ENCODE results near the gene CEP120.
A peak's percentile ranks its signal among the peaks of the same experiment; 100 is the strongest.
"Not testable (repeated sequence)": the region's sequence is repeated elsewhere in the genome, so short reads cannot be mapped to it uniquely, and the experiment has no call there.

The CEP120 gene

DNA sequence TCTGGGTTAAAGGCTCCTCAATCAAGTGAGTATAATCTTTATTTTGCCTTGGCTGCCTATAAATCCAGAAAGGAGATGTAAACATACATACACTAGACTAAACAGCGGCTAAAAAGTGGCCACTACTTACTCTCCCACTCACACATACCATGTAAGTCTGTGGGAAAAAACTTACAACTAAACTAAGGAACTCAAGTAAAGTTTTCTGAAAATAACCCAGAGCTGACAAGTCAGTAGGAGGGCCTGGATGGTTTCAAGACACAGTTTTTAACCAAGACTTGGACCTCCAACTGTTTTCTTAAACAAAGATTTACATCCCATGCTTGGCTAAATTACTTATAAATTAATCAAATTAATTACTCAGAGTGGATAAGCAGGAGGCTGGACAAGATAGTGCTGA is 64.5 kb downstream of the CEP120 start:
- peak in 1 of 2 donors; percentile 8 for DNase-seq (ENCODE audit: low read depth in 2 of 2)
- no peak overlapping the region for H3K4me3 ChIP-seq (replicated peaks in 1 of 2; ENCODE audit: low read depth in 2 of 2, low read length in 2 of 2)
- TF ChIP-seq, protein P1, sequence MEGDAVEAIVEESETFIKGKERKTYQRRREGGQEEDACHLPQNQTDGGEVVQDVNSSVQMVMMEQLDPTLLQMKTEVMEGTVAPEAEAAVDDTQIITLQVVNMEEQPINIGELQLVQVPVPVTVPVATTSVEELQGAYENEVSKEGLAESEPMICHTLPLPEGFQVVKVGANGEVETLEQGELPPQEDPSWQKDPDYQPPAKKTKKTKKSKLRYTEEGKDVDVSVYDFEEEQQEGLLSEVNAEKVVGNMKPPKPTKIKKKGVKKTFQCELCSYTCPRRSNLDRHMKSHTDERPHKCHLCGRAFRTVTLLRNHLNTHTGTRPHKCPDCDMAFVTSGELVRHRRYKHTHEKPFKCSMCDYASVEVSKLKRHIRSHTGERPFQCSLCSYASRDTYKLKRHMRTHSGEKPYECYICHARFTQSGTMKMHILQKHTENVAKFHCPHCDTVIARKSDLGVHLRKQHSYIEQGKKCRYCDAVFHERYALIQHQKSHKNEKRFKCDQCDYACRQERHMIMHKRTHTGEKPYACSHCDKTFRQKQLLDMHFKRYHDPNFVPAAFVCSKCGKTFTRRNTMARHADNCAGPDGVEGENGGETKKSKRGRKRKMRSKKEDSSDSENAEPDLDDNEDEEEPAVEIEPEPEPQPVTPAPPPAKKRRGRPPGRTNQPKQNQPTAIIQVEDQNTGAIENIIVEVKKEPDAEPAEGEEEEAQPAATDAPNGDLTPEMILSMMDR (IDR thresholded peaks at IDR 0.05; ENCODE audit: low read depth, low read length) = no peak

DNA sequence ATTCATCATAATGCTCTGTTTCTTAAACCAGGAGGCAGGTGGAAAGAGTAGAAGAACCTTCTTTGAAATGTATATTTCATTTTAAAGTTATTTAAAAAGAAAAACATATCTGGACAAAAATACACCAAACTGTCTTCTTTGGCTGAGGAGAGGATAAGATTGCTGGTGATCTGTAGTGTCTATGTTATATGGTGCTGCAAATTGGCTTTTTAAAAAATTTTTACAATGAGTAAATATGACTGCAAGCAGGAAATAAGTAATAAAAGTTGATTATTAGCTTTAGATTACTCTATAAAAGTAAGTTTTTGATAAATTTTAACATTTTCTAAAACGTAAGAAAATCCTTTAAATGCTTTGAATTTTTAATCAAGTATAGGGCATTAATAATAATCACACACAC is 64.9 kb downstream of the CEP120 start:
- H3K4me3 ChIP-seq (replicated peaks in 1 of 2; ENCODE audit: low read depth in 2 of 2, low read length in 2 of 2) = no peak overlapping the region
- TF ChIP-seq, protein P1 (IDR thresholded peaks at IDR 0.05; ENCODE audit: low read depth, low read length) = no peak
- DNase-seq (ENCODE audit: low read depth in 2 of 2) = no peak

DNA sequence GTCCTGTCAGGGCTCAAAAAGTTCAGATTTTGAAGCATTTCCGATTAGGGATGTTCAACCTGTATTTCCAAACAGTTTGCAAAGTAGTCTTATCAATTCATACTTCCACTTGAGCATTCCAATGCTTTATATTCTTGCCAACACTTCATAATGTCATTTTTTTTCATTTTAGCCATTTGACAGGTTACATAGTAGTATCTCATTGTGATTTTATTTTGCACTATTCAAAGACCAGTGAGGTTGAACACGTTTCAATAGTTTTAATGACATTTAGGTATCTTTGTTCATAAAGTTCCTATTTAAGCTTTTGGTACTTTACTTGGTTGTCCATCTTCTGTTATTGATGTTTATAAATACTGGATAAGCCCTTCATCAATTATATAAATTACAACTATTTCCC is 71.4 kb downstream of the CEP120 start:
- no peak for DNase-seq (ENCODE audit: low read depth in 2 of 2)

DNA sequence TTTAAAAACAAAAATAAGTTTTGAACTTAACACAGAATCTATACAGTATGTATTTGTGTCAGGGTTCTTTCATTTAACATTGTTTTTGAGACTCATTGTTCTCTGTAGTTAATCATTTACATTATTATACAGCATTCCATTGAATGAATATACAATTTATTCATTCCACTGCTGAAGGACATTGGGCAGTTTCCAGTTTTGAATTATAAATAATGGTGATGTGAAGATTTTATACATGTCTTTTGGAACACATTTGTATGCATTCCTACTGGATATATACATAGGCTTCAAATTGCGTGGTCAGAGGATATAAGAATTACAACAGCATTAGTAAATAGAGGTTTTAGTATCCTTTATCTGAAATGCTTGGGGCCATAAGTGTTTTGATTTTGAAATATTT is 72.0 kb downstream of the CEP120 start:
- no peak overlapping the region for H3K4me3 ChIP-seq (replicated peaks in 1 of 2; ENCODE audit: low read depth in 2 of 2, low read length in 2 of 2)
- no peak for DNase-seq (ENCODE audit: low read depth in 2 of 2)
- TF ChIP-seq, protein P1 (IDR thresholded peaks at IDR 0.05; ENCODE audit: low read depth, low read length) = no peak

More for the DNA sequence above, 71.4 kb downstream of the CEP120 start:
- TF ChIP-seq, protein P1 (IDR thresholded peaks at IDR 0.05; ENCODE audit: low read depth, low read length) = no peak
- no peak overlapping the region for H3K4me3 ChIP-seq (replicated peaks in 1 of 2; ENCODE audit: low read depth in 2 of 2, low read length in 2 of 2)

DNA sequence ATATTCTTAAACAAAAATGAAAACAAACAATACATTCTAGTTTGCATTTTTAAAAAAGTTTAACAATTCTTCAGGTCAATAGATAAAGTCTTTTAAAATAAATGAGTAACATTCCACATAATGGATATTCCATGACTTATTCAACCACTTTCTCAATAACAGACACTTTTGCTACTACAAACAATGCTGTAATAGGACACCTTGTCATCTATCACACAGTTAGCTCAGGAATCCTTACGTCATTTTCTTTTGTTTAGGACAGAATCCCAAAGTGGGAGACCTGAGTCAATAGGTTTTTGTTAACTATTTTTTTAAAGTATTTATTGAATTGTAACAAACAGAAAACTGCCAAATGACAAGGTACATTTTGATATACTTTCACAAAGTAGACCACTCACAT is 72.5 kb downstream of the CEP120 start:
- DNase-seq (ENCODE audit: low read depth in 2 of 2) = peak in 1 of 2 donors; percentile 55
- no peak overlapping the region for H3K4me3 ChIP-seq (replicated peaks in 1 of 2; ENCODE audit: low read depth in 2 of 2, low read length in 2 of 2)
- TF ChIP-seq, protein P1 (IDR thresholded peaks at IDR 0.05; ENCODE audit: low read depth, low read length) = no peak

DNA sequence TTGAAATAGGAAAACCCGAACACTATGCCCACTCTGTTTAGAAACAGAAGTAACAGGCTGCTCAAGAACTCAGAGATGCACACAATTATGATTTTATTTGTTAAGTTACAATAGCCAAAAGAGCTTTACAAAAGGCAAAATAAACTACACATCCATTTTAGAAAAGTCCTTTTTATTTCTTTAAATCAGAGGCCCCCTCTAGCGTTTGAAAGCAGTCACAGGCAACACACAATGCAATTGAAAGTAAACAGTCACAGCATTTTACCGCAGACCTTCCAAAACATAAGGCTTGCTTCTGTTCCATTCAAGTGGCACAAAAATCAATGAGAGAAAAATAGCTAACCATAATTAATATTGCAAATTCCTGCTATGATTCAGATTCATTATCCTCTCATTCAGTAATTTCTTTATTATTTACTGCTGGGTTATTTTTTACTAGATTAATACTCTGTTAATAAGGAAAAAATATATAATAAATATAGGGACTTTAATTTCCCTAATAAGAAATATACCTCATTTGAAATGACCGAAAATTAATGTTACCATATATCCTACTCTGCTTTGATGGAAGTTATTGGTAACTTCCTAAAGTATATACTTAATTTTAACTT is 78.3 kb downstream of the CEP120 start:
- no peak overlapping the region for H3K4me3 ChIP-seq (replicated peaks in 1 of 2; ENCODE audit: low read depth in 2 of 2, low read length in 2 of 2)
- DNase-seq (ENCODE audit: low read depth in 2 of 2) = peak; percentile 64 to 67
- TF ChIP-seq, protein P1 (IDR thresholded peaks at IDR 0.05; ENCODE audit: low read depth, low read length) = peak; percentile 81

DNA sequence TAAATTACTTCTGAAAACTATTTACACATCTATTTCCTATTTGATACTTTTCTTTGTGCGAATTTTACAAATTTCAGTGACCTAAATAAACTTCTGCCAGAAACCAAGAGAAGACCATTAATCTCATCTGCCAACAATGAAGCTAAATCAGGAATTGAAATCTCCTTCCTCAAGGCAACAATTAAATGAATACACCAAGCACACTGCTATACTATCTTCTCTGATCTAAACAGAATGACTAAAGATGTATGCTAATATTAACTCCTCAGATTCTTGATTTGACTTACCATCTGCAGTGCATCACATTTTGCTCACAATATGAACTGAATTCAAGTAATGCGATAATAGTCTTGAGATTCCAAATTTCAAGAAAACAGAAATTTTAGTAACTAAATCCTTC is 82.3 kb downstream of the CEP120 start:
- DNase-seq (ENCODE audit: low read depth in 2 of 2) = no peak
- no peak overlapping the region for H3K4me3 ChIP-seq (replicated peaks in 1 of 2; ENCODE audit: low read depth in 2 of 2, low read length in 2 of 2)
- TF ChIP-seq, protein P1 (IDR thresholded peaks at IDR 0.05; ENCODE audit: low read depth, low read length) = no peak

DNA sequence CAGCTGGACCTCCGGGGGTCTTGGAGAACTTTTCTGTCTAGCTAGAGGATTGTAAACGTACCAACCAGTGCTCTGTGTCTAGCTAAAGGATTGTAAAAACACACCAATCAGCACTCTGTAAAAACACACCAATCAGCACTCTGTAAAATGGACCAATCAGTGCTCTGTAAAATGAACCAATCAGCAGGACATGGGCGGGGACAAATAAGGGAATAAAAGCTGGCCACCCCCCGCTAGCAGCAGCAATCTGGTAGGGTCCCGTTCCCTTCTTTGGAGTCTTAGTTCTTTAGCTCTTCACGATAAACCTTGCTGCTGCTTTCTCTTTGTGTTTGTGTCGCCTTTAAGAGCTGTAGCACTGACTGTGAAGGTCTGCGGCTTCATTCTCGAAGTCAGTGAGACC is 114.8 kb downstream of the CEP120 start:
- not testable (repeated sequence) for H3K4me3 ChIP-seq (replicated peaks in 1 of 2; ENCODE audit: low read depth in 2 of 2, low read length in 2 of 2); DNase-seq (ENCODE audit: low read depth in 2 of 2)

Data from cardiac fibroblast (primary cell).